Neural progenitor cell (in vitro differentiated cells): ENCODE results near the gene FBXW11. TPM values are rescaled to one million over a fixed set of nuclear protein-coding genes. Genes with fewer than 3 reads are reported as not detected.

ENCODE experiments used
- DNase-seq: peaks from one replicate; pipeline ENCODE4 v3.0.0-alpha.2; 2016; ENCODE audit warnings: low spot score
- H2AFZ ChIP-seq: fragments of 200-600 bp; sonication (generic); replicated peaks from 2 replicates; pipeline ENCODE4 v1.6.1; 2016; ENCODE audit warnings: antibody characterized with exemption
- H3F3A ChIP-seq: fragments of 200-600 bp; sonication (generic); 2 replicates; pipeline ENCODE4 v1.6.1; 2016; ENCODE audit warnings: antibody characterized with exemption, low read depth
- H3K27ac ChIP-seq: fragments of 200-600 bp; sonication (generic); 2 replicates; pipeline ENCODE4 v1.5.1; 2016; ENCODE audit warnings: mild to moderate bottlenecking
- H3K27me3 ChIP-seq: fragments of 200-600 bp; sonication (generic); 2 replicates; pipeline ENCODE4 v1.6.1; 2016; ENCODE audit warnings: mild to moderate bottlenecking, moderate library complexity
- H3K36me3 ChIP-seq: fragments of 200-600 bp; sonication (generic); 2 replicates; pipeline ENCODE4 v1.5.1; 2016
- H3K4me1 ChIP-seq: fragments of 200-600 bp; sonication (generic); 2 replicates; pipeline ENCODE4 v1.6.1; 2016; ENCODE audit warnings: mixed run types
- H3K4me2 ChIP-seq: fragments of 200-600 bp; sonication (generic); 2 replicates; pipeline ENCODE4 v1.6.1; 2016
- H3K4me3 ChIP-seq: fragments of 200-600 bp; sonication (generic); 2 replicates; pipeline ENCODE4 v1.5.1; 2016
- H3K79me2 ChIP-seq: fragments of 200-600 bp; sonication (generic); 2 replicates; pipeline ENCODE4 v1.6.1; 2016; ENCODE audit warnings: low read depth
- H3K9ac ChIP-seq: fragments of 200-600 bp; sonication (generic); 2 replicates; pipeline ENCODE4 v1.6.1; 2016
- H3K9me3 ChIP-seq: fragments of 200-600 bp; sonication (generic); 2 replicates; pipeline ENCODE4 v1.5.1; 2016; ENCODE audit warnings: low read depth
- H4K20me1 ChIP-seq: fragments of 200-600 bp; sonication (generic); 2 replicates; pipeline ENCODE4 v1.6.1; 2016; ENCODE audit warnings: low read depth
- H3K27ac Mint-ChIP-seq: 3 replicates; pipeline ENCODE4 v1.8.0; 2021; ENCODE audit warnings: mixed read lengths
- H3K27me3 Mint-ChIP-seq: 2 replicates; pipeline ENCODE4 v1.8.0; 2022; ENCODE audit warnings: low read depth, mild to moderate bottlenecking, inconsistent platforms, moderate library complexity, mixed read lengths; ENCODE audit not compliant: insufficient read depth
- H3K36me3 Mint-ChIP-seq: 3 replicates; pipeline ENCODE4 v1.8.0; 2021; ENCODE audit warnings: mixed read lengths
- H3K4me1 Mint-ChIP-seq: 3 replicates; pipeline ENCODE4 v1.8.0; 2021; ENCODE audit warnings: mixed read lengths
- H3K4me3 Mint-ChIP-seq: 3 replicates; pipeline ENCODE4 v1.8.0; 2021; ENCODE audit warnings: mild to moderate bottlenecking, moderate library complexity, mixed read lengths
- H3K9me3 Mint-ChIP-seq: 3 replicates; pipeline ENCODE4 v1.8.0; 2020; ENCODE audit warnings: mixed read lengths
- CTCF ChIP-seq: fragments of 200-600 bp; sonication (generic); IDR thresholded peaks from 2 replicates; pipeline ENCODE4 v1.5.1; 2017; ENCODE audit warnings: antibody characterized with exemption, mild to moderate bottlenecking
- EZH2 ChIP-seq: fragments of 200-600 bp; sonication (generic); IDR thresholded peaks from 2 replicates; pipeline ENCODE4 v1.6.1; 2017; ENCODE audit warnings: antibody characterized with exemption, mild to moderate bottlenecking, moderate library complexity
- EZH2phosphoT487 ChIP-seq: fragments of 200-600 bp; sonication (generic); IDR thresholded peaks from 2 replicates; pipeline ENCODE4 v1.6.1; 2017; ENCODE audit warnings: antibody characterized with exemption
- total RNA-seq: library from RNA; depleted of rRNA; stranded (reverse); fragments of >200 nt; gene quantifications from 2 replicates; pipeline ENCODE4 v1.2.3, GENCODE V29; 2015; ENCODE audit warnings: low replicate concordance

Gene FBXW11
- total RNA-seq, 1 donor from 2014 or later, result 79.1 TPM

DNA sequence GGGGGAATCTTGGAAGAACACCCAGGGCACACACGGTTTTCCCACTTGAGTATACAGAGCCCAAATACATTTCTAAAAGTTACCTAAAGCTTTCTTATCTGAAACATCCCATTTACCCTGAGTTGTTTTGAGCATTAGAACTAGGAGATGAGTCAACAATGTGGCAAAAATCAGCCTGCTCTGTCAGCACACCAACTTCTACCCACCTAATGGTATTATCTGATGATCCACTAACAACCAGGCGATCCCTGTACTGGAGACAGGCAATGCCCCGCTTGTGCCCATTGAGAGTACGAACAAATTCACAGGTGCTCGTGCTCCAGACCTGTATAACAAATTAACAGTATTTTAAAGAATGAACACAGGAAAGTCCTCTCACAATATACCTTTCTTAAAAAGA, 133.8 kb downstream of the FBXW11 start:
- Histone ChIP-seq H3K4me1 (no peaks in the 10 kb centered on the region), H3K27me3 (no peaks in the 10 kb centered on the region), H3K9me3 (no peaks in the 10 kb centered on the region), H3K36me3 (peaks cover 21% of the 10 kb centered on the region), H3K4me3 (no peak overlapping the region), H4K20me1 (peaks cover 22% of the 10 kb centered on the region), H3K79me2 (peaks cover 7% of the 10 kb centered on the region), H3F3A (no peaks in the 10 kb centered on the region), H3K4me2 (no peak overlapping the region), H3K27ac (no peak overlapping the region), H3K9ac (no peak overlapping the region), H2AFZ (no peak overlapping the region)
- H3K36me3 Mint-ChIP-seq, result peaks cover 31% of the 10 kb centered on the region
- H3K9me3 Mint-ChIP-seq, result no peaks in the 10 kb centered on the region
- no peaks in the 10 kb centered on the region for H3K4me1 Mint-ChIP-seq
- H3K4me3 Mint-ChIP-seq, result no peak overlapping the region
- no peak overlapping the region for H3K27ac Mint-ChIP-seq
- DNase-seq, result no peak
- H3K27me3 Mint-ChIP-seq, result no peaks in the 10 kb centered on the region
- no peak for TF ChIP-seq CTCF
- no peak for TF ChIP-seq EZH2phosphoT487
- TF ChIP-seq EZH2, result no peak

DNA sequence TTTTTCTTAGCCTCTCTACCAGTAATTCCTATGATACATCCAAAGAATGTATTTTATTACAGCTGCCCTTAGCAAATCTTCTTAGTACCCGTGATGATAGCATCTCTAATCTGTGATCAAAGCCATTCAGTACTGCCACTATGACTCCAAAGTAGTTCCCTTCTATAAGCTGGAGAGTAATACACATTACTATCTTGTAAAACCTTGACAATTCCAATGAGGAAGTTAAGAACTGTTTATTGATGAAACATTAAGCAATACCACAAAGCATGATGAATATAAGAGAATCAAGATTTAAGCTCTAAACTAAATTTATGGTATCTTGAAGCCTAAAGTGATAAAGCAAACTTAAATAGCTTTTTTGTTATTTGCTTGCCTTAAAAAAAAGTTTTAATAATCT, 134.7 kb downstream of the FBXW11 start:
- TF ChIP-seq EZH2phosphoT487 (no peak), EZH2 (no peak)
- Histone ChIP-seq H3K79me2 (peaks cover 7% of the 10 kb centered on the region), H3K27ac (no peak overlapping the region), H4K20me1 (peaks cover 22% of the 10 kb centered on the region), H3K4me3 (no peak overlapping the region), H3K9me3 (no peaks in the 10 kb centered on the region), H3K4me1 (no peaks in the 10 kb centered on the region), H3K9ac (no peak overlapping the region), H3K36me3 (peaks cover 21% of the 10 kb centered on the region), H3K27me3 (no peaks in the 10 kb centered on the region), H2AFZ (no peak overlapping the region), H3F3A (no peaks in the 10 kb centered on the region), H3K4me2 (no peak overlapping the region)
- Mint-ChIP-seq H3K4me3 (no peak overlapping the region), H3K9me3 (no peaks in the 10 kb centered on the region), H3K36me3 (peaks cover 31% of the 10 kb centered on the region), H3K27me3 (no peaks in the 10 kb centered on the region), H3K4me1 (no peaks in the 10 kb centered on the region), H3K27ac (no peak overlapping the region)
- no peak for DNase-seq

DNA sequence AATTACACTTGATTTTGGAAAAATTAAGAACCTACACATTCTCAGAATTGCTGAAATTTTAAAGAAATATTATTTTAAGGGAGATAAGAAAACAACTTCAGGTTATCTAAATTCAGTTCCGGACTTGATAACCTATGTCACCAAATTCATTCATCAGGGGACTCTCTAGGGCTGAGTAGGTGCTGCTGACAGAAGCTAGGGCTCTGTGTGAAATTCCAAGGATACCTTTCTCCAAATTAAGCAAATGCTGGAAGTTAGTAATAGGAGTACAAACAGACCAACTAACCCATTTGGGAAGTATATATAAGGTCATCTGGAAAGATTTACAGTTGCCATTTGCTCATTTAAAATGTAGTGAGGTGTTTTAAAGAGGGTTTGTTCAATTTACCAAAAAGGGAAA, 136.5 kb downstream of the FBXW11 start:
- no peak overlapping the region for H3K4me3 Mint-ChIP-seq
- no peak for DNase-seq
- no peaks in the 10 kb centered on the region for H3K27me3 Mint-ChIP-seq
- H2AFZ ChIP-seq, result no peak overlapping the region
- peaks cover 18% of the 10 kb centered on the region for H3K36me3 ChIP-seq
- no peak overlapping the region for H3K27ac ChIP-seq
- peaks cover 11% of the 10 kb centered on the region for H3K79me2 ChIP-seq
- H3K4me2 ChIP-seq, result no peak overlapping the region
- no peaks in the 10 kb centered on the region for H3K4me1 Mint-ChIP-seq
- no peaks in the 10 kb centered on the region for H3F3A ChIP-seq
- peaks cover 18% of the 10 kb centered on the region for H3K36me3 Mint-ChIP-seq
- H3K9me3 ChIP-seq, result no peaks in the 10 kb centered on the region
- H3K4me3 ChIP-seq, result no peak overlapping the region
- H3K9ac ChIP-seq, result no peak overlapping the region
- H4K20me1 ChIP-seq, result peaks cover 22% of the 10 kb centered on the region
- no peaks in the 10 kb centered on the region for H3K4me1 ChIP-seq
- TF ChIP-seq EZH2, result no peak
- no peak for TF ChIP-seq CTCF
- TF ChIP-seq EZH2phosphoT487, result no peak
- no peaks in the 10 kb centered on the region for H3K9me3 Mint-ChIP-seq
- H3K27ac Mint-ChIP-seq, result no peak overlapping the region
- H3K27me3 ChIP-seq, result no peaks in the 10 kb centered on the region

- H3K27ac Mint-ChIP-seq, result no peak overlapping the region
- no peak for DNase-seq
- H4K20me1 ChIP-seq, result peaks cover 13% of the 10 kb centered on the region
- peaks cover 9% of the 10 kb centered on the region for H3K36me3 ChIP-seq
- H3K36me3 Mint-ChIP-seq, result peaks cover 18% of the 10 kb centered on the region
- no peak overlapping the region for H3K4me2 ChIP-seq
- no peaks in the 10 kb centered on the region for H3K9me3 Mint-ChIP-seq
- peaks cover 5% of the 10 kb centered on the region for H3K79me2 ChIP-seq
- H3K4me3 Mint-ChIP-seq, result no peak overlapping the region
- H3K27me3 ChIP-seq, result no peaks in the 10 kb centered on the region
- no peaks in the 10 kb centered on the region for H3F3A ChIP-seq
- TF ChIP-seq CTCF (no peak), EZH2 (no peak), EZH2phosphoT487 (no peak)
- H3K4me1 ChIP-seq, result no peaks in the 10 kb centered on the region
- H3K4me1 Mint-ChIP-seq, result no peaks in the 10 kb centered on the region
- no peak overlapping the region for H3K27ac ChIP-seq
- no peak overlapping the region for H3K9ac ChIP-seq
- no peak overlapping the region for H2AFZ ChIP-seq
- H3K4me3 ChIP-seq, result no peak overlapping the region
- no peaks in the 10 kb centered on the region for H3K9me3 ChIP-seq
- no peaks in the 10 kb centered on the region for H3K27me3 Mint-ChIP-seq
Measured at GRCh38 chr5:171868236-171868635, 138.2 kb downstream of the FBXW11 start.
